ENCODE results near the gene RTL1.

RTL1 gene

GRCh38 chr14:100898935-100899883, 4.3 kb downstream of the RTL1 start:
- H3K4me3 ChIP-seq (ENCODE audit: low read length), result no peak overlapping the region
- no peaks in the 10 kb centered on the region for H3K79me2 ChIP-seq (ENCODE audit: low read length)
- no peaks in the 10 kb centered on the region for H4K20me1 ChIP-seq (ENCODE audit: insufficient read depth, low read length)
- TF ChIP-seq EZH2phosphoT487 (IDR thresholded peaks at IDR 0.05; ENCODE audit: low read depth) (no peak), CTCF (IDR thresholded peaks at IDR 0.05; ENCODE audit: low read depth, low read length) (no peak)
- peaks cover 24% of the 10 kb centered on the region for H3K27me3 ChIP-seq (ENCODE audit: low read depth, low read length)
- H3K36me3 ChIP-seq (replicated peaks; ENCODE audit: low read depth, low read length), result no peaks in the 10 kb centered on the region
- H3K9ac ChIP-seq (ENCODE audit: low read length), result no peak overlapping the region
- no peak overlapping the region for H3K4me2 ChIP-seq (ENCODE audit: low read length)
- H2AFZ ChIP-seq (ENCODE audit: low read depth, low read length), result no peak overlapping the region
- H3K4me1 ChIP-seq (ENCODE audit: low read length), result no peaks in the 10 kb centered on the region
- H3K9me3 ChIP-seq (ENCODE audit: insufficient read depth, low read length), result no peaks in the 10 kb centered on the region
- H3K27ac ChIP-seq (ENCODE audit: low read length), result no peak overlapping the region

- Histone ChIP-seq H4K20me1 (ENCODE audit: insufficient read depth, low read length) (no peaks in the 10 kb centered on the region), H3K4me2 (ENCODE audit: low read length) (no peak overlapping the region)
Observed at GRCh38 chr14:100898465-100898864, 5.1 kb downstream of the RTL1 start.

GRCh38 chr14:100896369-100897060, 7.0 kb downstream of the RTL1 start:
- Histone ChIP-seq H3K4me2 (ENCODE audit: low read length) (no peak overlapping the region), H4K20me1 (ENCODE audit: insufficient read depth, low read length) (no peaks in the 10 kb centered on the region), H3K9me3 (ENCODE audit: insufficient read depth, low read length) (no peaks in the 10 kb centered on the region), H2AFZ (ENCODE audit: low read depth, low read length) (no peak overlapping the region), H3K36me3 (replicated peaks; ENCODE audit: low read depth, low read length) (no peaks in the 10 kb centered on the region), H3K27me3 (ENCODE audit: low read depth, low read length) (peaks cover 20% of the 10 kb centered on the region), H3K27ac (ENCODE audit: low read length) (no peak overlapping the region), H3K4me3 (ENCODE audit: low read length) (no peak overlapping the region), H3K79me2 (ENCODE audit: low read length) (no peaks in the 10 kb centered on the region), H3K4me1 (ENCODE audit: low read length) (no peaks in the 10 kb centered on the region), H3K9ac (ENCODE audit: low read length) (no peak overlapping the region)
- no peak for TF ChIP-seq CTCF (IDR thresholded peaks at IDR 0.05; ENCODE audit: low read depth, low read length)
- TF ChIP-seq EZH2phosphoT487 (IDR thresholded peaks at IDR 0.05; ENCODE audit: low read depth), result no peak

More at GRCh38 chr14:100898465-100898864, 5.1 kb downstream of the RTL1 start:
- Histone ChIP-seq H2AFZ (ENCODE audit: low read depth, low read length) (no peak overlapping the region), H3K27ac (ENCODE audit: low read length) (no peak overlapping the region), H3K4me1 (ENCODE audit: low read length) (no peaks in the 10 kb centered on the region), H3K27me3 (ENCODE audit: low read depth, low read length) (peaks cover 24% of the 10 kb centered on the region), H3K79me2 (ENCODE audit: low read length) (no peaks in the 10 kb centered on the region), H3K36me3 (replicated peaks; ENCODE audit: low read depth, low read length) (no peaks in the 10 kb centered on the region), H3K9ac (ENCODE audit: low read length) (no peak overlapping the region), H3K9me3 (ENCODE audit: insufficient read depth, low read length) (no peaks in the 10 kb centered on the region), H3K4me3 (ENCODE audit: low read length) (no peak overlapping the region)
- TF ChIP-seq CTCF (IDR thresholded peaks at IDR 0.05; ENCODE audit: low read depth, low read length) (no peak), EZH2phosphoT487 (IDR thresholded peaks at IDR 0.05; ENCODE audit: low read depth) (no peak)

GRCh38 chr14:100895411-100895810, 8.1 kb downstream of the RTL1 start:
- Histone ChIP-seq H3K9me3 (ENCODE audit: insufficient read depth, low read length) (no peaks in the 10 kb centered on the region), H3K27me3 (ENCODE audit: low read depth, low read length) (peaks cover 17% of the 10 kb centered on the region), H3K4me1 (ENCODE audit: low read length) (no peaks in the 10 kb centered on the region), H3K27ac (ENCODE audit: low read length) (no peak overlapping the region), H3K4me3 (ENCODE audit: low read length) (no peak overlapping the region), H3K9ac (ENCODE audit: low read length) (no peak overlapping the region), H3K4me2 (ENCODE audit: low read length) (no peak overlapping the region), H3K79me2 (ENCODE audit: low read length) (no peaks in the 10 kb centered on the region), H4K20me1 (ENCODE audit: insufficient read depth, low read length) (no peaks in the 10 kb centered on the region), H2AFZ (ENCODE audit: low read depth, low read length) (no peak overlapping the region), H3K36me3 (replicated peaks; ENCODE audit: low read depth, low read length) (no peaks in the 10 kb centered on the region)
- TF ChIP-seq CTCF (IDR thresholded peaks at IDR 0.05; ENCODE audit: low read depth, low read length) (no peak), EZH2phosphoT487 (IDR thresholded peaks at IDR 0.05; ENCODE audit: low read depth) (no peak)
